ENCODE data around the gene PRKCA.
"Not testable (repeated sequence)": the region's sequence is repeated elsewhere in the genome, so short reads cannot be mapped to it uniquely, and the experiment has no call there.

GRCh38 chr17:66360961-66361565 lies 58.6 kb downstream of the PRKCA start:
- TF ChIP-seq CTCF (IDR thresholded peaks at IDR 0.05); KDM5A (IDR thresholded peaks at IDR 0.05); POLR2A (IDR thresholded peaks at IDR 0.05; ENCODE audit: low read length); JUNB (IDR thresholded peaks at IDR 0.05); SMC3 (IDR thresholded peaks at IDR 0.05); CEBPB (IDR thresholded peaks at IDR 0.05); E2F6 (IDR thresholded peaks at IDR 0.05; ENCODE audit: borderline replicate concordance, low read depth); GATA3 (IDR thresholded peaks at IDR 0.05; ENCODE audit: borderline replicate concordance): not testable (repeated sequence)
